Large intestine (tissue), 3 donors: ENCODE results near the gene UBALD1. TPM values are rescaled to one million over a fixed set of nuclear protein-coding genes. Genes with fewer than 3 reads are reported as not detected.

Experiments
- DNase-seq, 2 donors: peaks; one replicate each; pipeline versions ENCODE4 v3.0.0 to v3.0.0-alpha.2; 2013
- H3K27ac ChIP-seq: one replicate; pipeline ENCODE4 v1.5.1; 2013; ENCODE audit warnings: low read length
- H3K27me3 ChIP-seq: 2 replicates; pipeline ENCODE4 v1.6.1; 2013; ENCODE audit warnings: low read length; ENCODE audit not compliant: control insufficient read depth, insufficient read depth
- H3K36me3 ChIP-seq: 2 replicates; pipeline ENCODE4 v1.6.1; 2013; ENCODE audit warnings: low read length; ENCODE audit not compliant: control insufficient read depth, insufficient read depth
- H3K4me1 ChIP-seq: one replicate; pipeline ENCODE4 v1.6.1; 2013; ENCODE audit warnings: low read length; ENCODE audit not compliant: control insufficient read depth, insufficient read depth
- H3K4me3 ChIP-seq: one replicate; pipeline ENCODE4 v1.5.1; 2013; ENCODE audit warnings: low read length
- H3K9me3 ChIP-seq: one replicate; pipeline ENCODE4 v1.6.1; 2013; ENCODE audit warnings: mild to moderate bottlenecking, low read depth, low read length, moderate library complexity; ENCODE audit not compliant: control insufficient read depth
- WGBS: methylation state at CpG from one replicate; pipeline ENCODE4 v1.1.5; 2013; ENCODE audit warnings: low lambda C conversion rate; ENCODE audit not compliant: insufficient coverage; 5-methylcytosine and 5-hydroxymethylcytosine counted together
- polyA plus RNA-seq: library from polyadenylated mRNA; unstranded; fragments of 120-200 nt; gene quantifications from one replicate; pipeline ENCODE4 v1.2.1, GENCODE V29; 2013

The UBALD1 gene
- polyA plus RNA-seq, 1 donor = 28.4 TPM

DNA sequence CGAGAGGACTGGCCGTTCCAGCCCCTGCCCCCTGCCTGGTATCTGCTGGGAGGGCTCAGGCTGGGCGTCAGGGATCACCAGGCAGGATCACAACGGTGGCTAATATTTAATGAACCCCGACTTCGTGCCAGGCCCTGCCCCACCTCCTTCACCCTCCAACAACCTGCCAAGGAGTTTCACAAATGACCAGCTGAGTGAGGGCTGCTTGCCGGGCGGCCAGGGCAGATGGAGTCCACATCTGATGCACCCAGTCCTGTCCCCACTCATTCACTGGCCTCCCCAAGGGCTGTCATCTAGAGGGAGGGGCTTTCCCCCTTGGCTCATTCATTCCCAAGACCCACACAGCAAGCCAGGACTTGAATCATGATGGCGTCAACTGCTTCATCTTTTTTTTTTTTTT lies 17.5 kb downstream of the UBALD1 start:
- no CpG with 5 or more reads among the region's 9 CpGs for WGBS
- H3K4me3 ChIP-seq = no peak overlapping the region
- no peaks in the 10 kb centered on the region for H3K27me3 ChIP-seq
- no peaks in the 10 kb centered on the region for H3K4me1 ChIP-seq
- H3K27ac ChIP-seq = no peak overlapping the region
- peaks cover 2% of the 10 kb centered on the region for H3K9me3 ChIP-seq
- no peak for DNase-seq
- H3K36me3 ChIP-seq = no peaks in the 10 kb centered on the region

DNA sequence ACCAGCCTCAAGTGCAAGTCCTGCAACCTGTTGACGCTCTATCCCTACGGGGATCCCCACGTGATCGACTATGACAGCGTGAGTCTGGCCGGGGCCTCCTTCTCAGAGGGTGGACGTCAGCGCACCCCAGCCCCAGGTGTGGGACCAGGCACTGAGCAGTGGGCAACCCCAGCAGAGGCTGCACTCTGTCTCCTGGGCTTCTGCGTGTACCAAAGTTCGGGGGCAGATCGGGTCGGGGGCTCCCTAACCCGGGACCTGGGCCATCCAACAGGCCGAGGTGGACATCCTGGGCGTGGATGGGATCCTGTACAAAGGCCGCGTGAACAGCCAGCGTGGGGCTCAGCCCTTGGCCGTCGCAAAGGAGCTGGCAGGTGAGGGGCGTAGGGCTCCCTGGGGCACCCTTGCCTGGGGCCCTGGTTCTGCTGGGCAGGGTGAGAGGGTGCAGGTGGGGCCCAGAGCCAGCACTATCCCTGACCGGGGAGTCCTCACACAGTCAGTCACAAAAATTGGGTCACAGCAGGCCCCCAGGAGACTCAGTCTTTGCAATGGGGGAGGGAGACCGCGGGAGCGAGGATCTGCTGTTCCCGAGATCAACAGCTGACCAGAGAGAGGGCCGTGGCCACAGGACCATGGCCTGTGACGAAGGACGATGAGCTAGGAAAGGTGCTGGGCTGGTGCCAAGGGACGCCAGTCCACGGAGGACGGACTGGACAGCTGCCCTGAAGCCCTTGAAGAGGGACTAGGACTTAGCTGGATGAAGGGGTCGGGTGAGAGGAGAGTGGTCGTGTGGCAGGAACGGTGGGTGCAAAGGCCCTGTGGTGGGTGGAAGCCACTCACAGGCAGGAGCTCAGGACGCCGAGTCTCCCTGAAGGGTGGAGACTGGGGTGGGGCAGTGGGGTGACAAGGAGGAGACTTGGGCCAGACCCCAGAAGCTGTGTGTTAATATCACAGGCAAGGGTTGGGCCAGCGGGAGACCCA lies 20.0 kb downstream of the UBALD1 start:
- Histone ChIP-seq H3K9me3 (peaks cover 2% of the 10 kb centered on the region), H3K4me1 (no peaks in the 10 kb centered on the region), H3K27ac (no peak overlapping the region), H3K4me3 (no peak overlapping the region), H3K36me3 (no peaks in the 10 kb centered on the region), H3K27me3 (no peaks in the 10 kb centered on the region)
- no peak for DNase-seq
- WGBS = 89% methylated on average over 3 of the region's 38 CpGs

DNA sequence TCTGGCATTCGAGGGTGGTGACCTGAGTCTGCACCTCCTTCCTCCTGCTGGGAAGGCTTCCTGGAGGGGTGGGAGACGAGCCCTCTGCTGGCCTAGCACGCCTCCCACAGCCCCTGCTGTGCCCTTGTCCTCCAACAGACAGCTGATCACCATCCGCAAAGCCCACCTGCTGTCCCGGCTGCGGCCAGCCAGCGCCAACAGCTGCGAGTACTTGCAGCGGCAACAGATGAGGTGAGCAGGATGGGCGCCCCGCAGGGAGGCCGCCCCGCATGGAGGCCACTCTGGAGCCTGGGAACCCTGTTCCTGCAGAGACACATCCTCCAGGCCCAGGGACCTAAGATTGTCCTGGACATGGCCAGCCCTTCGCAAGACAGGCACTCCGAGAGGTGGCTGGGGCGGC lies 21.6 kb downstream of the UBALD1 start:
- no peaks in the 10 kb centered on the region for H3K36me3 ChIP-seq
- WGBS = no CpG with 5 or more reads among the region's 16 CpGs
- no peaks in the 10 kb centered on the region for H3K4me1 ChIP-seq
- H3K27me3 ChIP-seq = no peaks in the 10 kb centered on the region
- H3K27ac ChIP-seq = no peak overlapping the region
- H3K9me3 ChIP-seq = peaks cover 2% of the 10 kb centered on the region
- no peak for DNase-seq
- H3K4me3 ChIP-seq = no peak overlapping the region

DNA sequence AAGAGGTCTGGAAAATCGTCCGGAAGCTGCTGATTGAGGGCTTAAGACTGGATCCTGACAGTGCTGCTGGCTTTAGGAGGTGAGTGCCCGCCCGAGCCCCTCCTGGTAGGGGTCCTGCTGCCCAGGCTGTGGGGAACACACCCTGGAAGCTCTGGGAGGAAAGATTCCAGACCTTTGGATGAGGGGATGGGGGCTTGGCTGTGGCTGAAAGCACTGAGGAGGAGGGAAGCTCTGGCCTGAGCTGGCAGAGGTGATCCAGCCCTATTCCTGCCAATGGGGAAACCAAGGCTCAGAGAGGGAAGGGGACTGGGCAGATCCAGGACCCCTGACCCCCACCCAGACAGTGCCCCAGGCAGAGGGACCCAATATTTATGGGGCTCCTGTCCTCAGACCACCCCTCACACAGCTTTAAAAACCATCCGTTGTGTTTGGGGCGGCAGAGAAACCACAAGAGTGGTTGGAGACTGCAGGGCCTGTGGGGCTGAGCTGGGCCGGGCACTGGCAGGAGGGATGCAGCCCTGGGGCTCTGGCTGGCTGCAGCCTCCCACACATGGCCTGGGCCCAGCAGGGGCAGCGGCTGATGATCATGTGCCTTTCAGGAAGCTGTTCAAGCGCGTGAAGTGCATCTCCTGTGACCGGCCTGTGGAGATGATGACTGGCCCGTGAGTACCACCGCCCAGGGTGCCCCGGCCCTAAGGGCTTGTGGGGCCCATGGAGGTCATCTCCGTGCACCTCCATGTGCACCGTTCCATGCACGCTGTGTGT lies 22.8 kb downstream of the UBALD1 start:
- H3K4me1 ChIP-seq = no peaks in the 10 kb centered on the region
- H3K36me3 ChIP-seq = no peaks in the 10 kb centered on the region
- peaks cover 2% of the 10 kb centered on the region for H3K27me3 ChIP-seq
- no peak for DNase-seq
- no CpG with 5 or more reads among the region's 17 CpGs for WGBS
- no peak overlapping the region for H3K4me3 ChIP-seq
- H3K9me3 ChIP-seq = peaks cover 2% of the 10 kb centered on the region
- no peak overlapping the region for H3K27ac ChIP-seq

DNA sequence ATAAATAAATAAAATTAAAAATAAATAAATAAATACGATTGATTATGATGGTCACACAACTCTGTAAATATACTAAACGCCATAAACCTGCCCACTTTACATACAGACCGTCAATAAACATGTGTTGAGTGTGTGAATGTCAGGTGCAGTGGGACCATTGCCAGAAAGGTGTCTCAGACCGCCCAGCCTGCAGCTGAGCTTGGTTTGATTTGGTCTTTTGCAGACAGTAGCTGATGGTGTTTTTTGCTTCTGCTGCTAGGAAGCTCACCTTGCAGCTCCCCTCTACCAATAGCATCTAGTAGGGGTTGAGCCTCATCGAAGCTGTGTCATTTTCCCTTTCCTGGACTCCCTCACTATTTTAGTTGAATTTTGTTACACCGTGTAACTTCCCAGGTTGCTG lies 23.5 kb downstream of the UBALD1 start:
- 65% methylated on average over 3 of the region's 6 CpGs for WGBS
- H3K36me3 ChIP-seq = no peaks in the 10 kb centered on the region
- DNase-seq = no peak

DNA sequence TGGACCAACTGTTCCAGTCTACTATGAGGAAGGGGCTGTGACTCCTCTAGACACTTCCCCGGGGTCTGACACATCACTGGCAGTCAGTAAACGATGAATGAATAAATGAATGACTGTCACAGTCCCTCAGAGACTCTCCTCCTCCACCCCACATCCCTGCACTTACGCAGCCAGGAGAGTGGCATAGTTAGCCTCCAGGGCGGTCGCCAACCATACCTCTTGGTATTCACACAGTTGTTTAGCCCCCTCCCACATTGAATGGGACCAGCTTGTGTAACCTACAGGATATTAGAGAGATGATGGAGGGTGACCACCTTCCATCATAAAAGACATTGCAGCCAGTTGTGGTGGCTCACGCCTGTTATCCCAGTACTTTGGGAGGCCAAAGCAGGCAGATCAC lies 25.7 kb downstream of the UBALD1 start:
- Histone ChIP-seq H3K27ac (no peak overlapping the region), H3K4me1 (no peaks in the 10 kb centered on the region)
- WGBS = 60% methylated on average over 1 of the region's 6 CpGs

More for the DNA sequence above, 23.5 kb downstream of the UBALD1 start:
- Histone ChIP-seq H3K4me1 (no peaks in the 10 kb centered on the region), H3K27ac (no peak overlapping the region), H3K27me3 (peaks cover 6% of the 10 kb centered on the region), H3K9me3 (peaks cover 2% of the 10 kb centered on the region), H3K4me3 (no peak overlapping the region)

DNA sequence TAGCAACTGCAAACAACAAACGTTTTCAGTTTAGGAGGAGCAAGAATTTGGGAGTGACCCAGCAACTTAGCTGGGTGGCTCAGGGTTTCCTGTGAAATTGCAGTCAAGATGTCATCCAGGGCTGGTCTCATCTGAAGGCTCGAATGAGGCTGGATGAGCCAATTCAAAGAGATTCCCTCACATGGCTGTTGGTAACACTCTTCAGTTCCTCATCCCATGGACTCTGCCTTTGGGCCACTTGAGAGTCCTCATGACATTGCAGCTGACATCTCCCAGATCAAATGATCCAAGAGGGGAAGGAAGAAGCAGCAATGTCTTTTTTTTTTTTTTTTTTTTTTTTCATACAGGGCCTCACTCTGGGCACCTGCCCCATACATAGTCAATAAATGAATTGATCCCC lies 26.3 kb downstream of the UBALD1 start:
- peaks cover 2% of the 10 kb centered on the region for H3K9me3 ChIP-seq
- no peaks in the 10 kb centered on the region for H3K36me3 ChIP-seq
- no peak overlapping the region for H3K4me3 ChIP-seq
- H3K27ac ChIP-seq = no peak overlapping the region
- DNase-seq = no peak
- H3K27me3 ChIP-seq = peaks cover 6% of the 10 kb centered on the region
- no peaks in the 10 kb centered on the region for H3K4me1 ChIP-seq
- no CpG with 5 or more reads among the region's 2 CpGs for WGBS

More for the DNA sequence above, 25.7 kb downstream of the UBALD1 start:
- Histone ChIP-seq H3K36me3 (no peaks in the 10 kb centered on the region), H3K27me3 (peaks cover 6% of the 10 kb centered on the region), H3K9me3 (peaks cover 2% of the 10 kb centered on the region), H3K4me3 (no peak overlapping the region)
- DNase-seq = no peak

DNA sequence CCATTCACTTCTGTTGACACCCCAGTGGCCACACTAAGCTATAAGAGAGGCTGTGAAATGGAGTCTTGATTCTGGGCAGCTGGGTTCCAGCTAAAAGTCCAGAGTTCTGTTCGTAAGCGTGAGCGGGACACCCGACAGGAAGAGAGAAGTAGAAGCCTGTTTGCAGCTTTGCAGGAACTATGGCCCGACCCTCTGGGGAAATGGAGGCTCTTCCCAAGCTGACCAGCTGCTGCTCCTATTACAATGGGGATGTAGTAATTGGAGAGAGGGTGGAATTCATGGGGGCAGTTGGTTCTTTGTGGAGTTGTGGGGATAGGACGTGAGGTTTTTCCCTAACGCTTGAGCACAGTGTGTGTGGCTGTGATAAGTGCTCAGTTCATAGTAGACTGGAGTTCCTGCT lies 28.4 kb downstream of the UBALD1 start:
- WGBS = no CpG with 5 or more reads among the region's 7 CpGs
- no peak for DNase-seq

DNA sequence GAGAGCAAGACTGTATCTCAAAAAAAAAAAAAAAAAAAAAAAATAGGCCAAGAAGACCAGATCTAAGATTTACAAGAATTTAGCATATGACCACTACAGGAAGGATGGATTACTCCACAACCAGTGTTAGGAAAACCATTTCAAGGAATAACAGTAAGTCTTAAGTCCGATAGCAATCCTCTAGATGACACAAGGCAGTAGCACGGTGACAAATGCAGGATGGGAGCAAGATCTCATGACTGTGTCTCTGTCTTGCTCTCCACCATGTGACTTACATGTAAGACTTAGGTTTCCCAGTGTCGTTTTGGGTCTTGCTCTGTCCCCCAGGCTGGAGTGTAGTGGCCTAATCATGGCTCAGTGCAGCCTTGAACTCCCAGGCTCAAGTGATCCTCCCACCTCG lies 30.8 kb downstream of the UBALD1 start:
- Histone ChIP-seq H3K27ac (no peak overlapping the region), H3K9me3 (no peaks in the 10 kb centered on the region), H3K27me3 (peaks cover 6% of the 10 kb centered on the region), H3K4me1 (no peaks in the 10 kb centered on the region), H3K36me3 (no peaks in the 10 kb centered on the region), H3K4me3 (no peak overlapping the region)
- no peak for DNase-seq
- WGBS = no CpG with 5 or more reads among the region's 4 CpGs

More for the DNA sequence above, 28.4 kb downstream of the UBALD1 start:
- no peaks in the 10 kb centered on the region for H3K9me3 ChIP-seq
- H3K4me1 ChIP-seq = no peaks in the 10 kb centered on the region
- peaks cover 6% of the 10 kb centered on the region for H3K27me3 ChIP-seq
- no peak overlapping the region for H3K4me3 ChIP-seq
- no peak overlapping the region for H3K27ac ChIP-seq
- no peaks in the 10 kb centered on the region for H3K36me3 ChIP-seq

DNA sequence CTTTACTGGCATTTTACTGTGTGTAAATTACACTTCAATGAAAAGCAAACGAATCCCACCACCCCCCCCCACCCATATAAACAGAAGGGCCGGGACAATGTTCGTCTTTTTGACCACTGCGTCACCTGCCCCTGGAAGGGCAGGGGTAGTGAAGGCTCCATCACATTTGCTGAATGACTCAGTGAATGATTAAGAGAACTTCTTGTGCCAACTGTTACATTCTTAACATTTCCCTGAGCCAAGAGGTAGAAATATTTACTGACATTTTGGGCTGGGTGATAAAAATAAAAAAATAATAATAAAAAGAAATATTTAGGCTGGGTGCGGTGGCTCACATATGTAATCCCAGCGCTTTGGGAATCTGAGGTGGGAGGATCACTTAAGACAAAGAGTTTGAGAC lies 34.4 kb downstream of the UBALD1 start:
- Histone ChIP-seq H3K4me3 (no peak overlapping the region), H3K36me3 (no peaks in the 10 kb centered on the region), H3K9me3 (no peaks in the 10 kb centered on the region), H3K4me1 (no peaks in the 10 kb centered on the region), H3K27me3 (no peaks in the 10 kb centered on the region), H3K27ac (no peak overlapping the region)
- DNase-seq = no peak
- WGBS = 100% methylated on average over 2 of the region's 6 CpGs
